GM21529 (cell line): ENCODE data around the gene IQSEC3.

Experiments
- ATAC-seq: cut with Tn5 transposase; IDR thresholded peaks from one replicate; pipeline ENCODE4 v1.9.1; 2021; ENCODE audit not compliant: unreplicated experiment

IQSEC3 gene

GRCh38 chr12:78981-79380 is 12.4 kb downstream of the IQSEC3 start:
- no peak for ATAC-seq

DNA sequence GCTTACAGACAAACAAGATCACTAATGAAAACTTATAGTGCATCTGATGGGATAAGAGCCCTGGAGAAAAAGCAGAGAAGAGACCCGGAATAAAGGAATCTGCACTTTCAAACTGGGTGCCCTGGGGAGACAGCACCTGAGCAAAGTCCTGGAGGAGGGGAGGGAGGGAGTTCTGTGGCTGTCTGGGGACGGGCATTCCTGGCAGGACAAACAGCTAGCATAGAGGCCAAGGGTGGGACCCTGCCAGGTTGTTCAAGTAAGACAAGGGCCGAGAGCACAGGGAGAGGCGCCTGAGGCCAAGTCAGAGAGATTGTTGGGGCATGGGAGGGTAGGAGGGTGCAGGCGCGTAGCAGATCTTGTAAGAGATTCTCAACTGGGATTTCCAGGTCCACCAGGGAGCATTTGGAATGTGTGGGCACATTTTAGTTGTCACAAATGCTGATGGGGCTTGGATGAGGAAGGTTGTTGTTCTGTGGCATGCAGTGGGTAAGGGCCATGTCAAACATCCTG is 14.2 kb downstream of the IQSEC3 start:
- ATAC-seq: no peak

GRCh38 chr12:82740-83139 is 16.2 kb downstream of the IQSEC3 start:
- no peak for ATAC-seq

- ATAC-seq: no peak
These were observed 17.5 kb downstream of the IQSEC3 start for GRCh38 chr12:84056-84455.

DNA sequence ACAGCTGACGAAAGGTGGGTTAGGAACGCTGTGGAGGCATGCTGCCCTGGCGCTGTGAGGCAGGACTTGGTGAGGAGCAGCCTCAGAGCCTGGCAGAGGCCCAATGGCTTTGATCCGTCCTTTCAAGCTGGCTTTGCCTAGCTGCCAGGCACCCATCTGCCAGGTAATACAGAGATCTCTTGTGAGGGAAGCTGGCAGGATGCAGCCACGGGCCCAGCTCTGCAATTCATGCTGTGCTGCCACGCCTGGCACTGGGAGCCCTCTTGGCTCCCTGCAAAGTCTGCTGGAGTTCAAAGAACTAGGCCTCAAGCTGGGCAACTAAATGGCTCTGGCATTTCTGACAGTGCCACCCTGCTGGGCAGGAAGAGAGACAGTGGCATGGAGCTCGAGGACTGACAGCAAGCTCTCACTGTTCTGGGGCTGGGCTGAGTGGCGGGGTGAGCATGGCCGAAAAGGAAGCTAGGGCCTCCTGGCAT is 18.7 kb downstream of the IQSEC3 start:
- no peak for ATAC-seq

GRCh38 chr12:87315-87714 is 20.7 kb downstream of the IQSEC3 start:
- ATAC-seq: no peak

- ATAC-seq: no peak
These were observed 21.3 kb downstream of the IQSEC3 start for GRCh38 chr12:87856-88255.

DNA sequence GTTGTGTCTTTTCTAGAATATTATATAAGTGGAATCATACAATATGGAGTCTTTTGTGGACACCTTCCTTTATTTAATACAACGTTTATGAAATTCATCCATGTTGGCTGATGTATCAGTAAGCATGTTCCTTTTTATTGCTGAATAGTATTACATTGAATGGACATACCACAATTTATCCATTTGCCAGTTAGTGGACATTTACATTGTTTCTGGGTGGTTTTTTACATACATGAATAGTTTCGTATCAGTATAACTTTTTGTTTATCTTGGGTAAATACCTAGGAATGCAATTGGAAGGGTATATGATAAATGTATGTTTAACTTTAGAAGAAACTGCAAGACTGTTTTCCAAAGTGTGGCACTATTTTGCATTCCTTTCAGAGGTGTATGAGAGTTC is 23.1 kb downstream of the IQSEC3 start:
- no peak for ATAC-seq

DNA sequence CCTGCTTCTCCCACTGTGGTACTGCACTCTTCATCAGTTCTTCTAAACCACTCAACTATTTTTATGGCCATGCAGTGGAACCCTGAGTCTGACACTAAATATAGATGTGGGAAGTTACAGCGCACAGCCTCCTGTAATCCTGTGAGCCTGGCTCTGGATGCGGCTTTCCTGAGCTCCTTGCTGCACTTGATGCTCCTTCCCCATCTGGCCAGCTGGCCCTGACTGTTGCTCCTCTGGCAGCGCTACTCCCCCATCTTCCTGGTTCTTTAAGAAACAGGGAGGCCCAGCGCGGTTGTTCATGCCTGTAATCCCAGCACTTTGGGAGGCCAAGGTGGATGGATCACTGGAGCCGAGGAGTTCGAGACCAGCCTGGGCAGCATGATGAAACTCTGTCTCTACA is 24.6 kb downstream of the IQSEC3 start:
- ATAC-seq: no peak

GRCh38 chr12:93266-94005 is 26.9 kb downstream of the IQSEC3 start:
- ATAC-seq: no peak

DNA sequence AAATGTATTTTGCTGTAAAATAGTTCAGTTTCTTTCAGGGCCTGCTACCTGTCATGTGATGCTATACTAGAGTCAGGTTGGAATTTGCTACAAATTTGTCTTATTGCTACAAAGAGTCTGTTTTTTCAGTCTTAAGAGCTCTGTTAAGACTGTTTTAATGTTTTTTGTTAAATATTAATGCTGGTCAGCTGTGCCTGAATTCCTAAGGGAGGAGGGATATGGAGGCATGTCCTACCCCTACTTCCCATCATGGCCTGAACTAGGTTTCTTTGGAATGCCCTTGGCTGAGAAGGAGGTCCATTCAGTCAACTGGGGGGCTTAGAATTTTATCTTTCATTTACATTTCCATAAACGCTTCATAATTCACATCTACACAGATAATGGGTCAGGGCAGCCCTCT is 30.0 kb downstream of the IQSEC3 start:
- ATAC-seq: no peak

DNA sequence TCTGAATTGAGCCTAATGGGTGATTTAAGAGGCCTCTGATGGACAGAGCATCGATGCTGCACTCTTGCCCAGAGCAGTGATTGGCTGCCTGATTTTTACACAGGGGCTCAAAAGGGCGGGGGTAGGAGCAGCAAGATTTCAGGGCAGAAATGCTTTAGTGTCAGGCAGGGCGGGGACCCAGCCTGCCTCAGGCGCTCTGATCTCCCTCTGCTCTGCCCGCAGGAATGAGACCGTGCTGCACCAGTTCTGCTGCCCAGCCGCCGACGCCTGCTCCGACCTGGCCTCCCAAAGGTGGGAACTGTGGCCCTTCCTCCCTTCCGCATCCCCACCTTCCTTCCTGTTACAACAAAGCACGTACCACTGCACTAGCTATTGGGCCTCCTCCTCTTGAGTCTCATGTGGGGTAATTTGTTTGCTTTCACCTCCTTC is 32.4 kb downstream of the IQSEC3 start:
- no peak for ATAC-seq

DNA sequence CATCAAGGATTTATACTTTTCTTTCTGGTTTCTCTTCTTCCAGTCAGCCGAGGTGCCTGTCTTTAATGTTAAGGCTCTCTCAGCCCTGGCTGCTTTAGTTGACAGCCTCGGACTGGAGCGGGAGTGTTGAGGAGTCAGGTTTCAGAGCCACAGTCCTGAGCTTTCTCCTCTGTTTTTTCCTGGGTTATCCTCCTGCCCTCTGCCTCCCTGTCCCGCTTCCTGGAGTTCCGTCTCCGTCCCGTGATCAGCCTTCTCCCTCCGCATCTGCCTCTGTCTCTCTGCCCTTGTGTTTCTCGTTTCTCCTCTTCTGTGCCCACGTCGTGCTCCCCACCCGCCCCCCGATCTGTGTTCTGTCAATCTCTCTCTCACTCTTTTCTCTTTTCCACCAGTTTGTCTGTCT is 33.0 kb downstream of the IQSEC3 start:
- ATAC-seq: no peak

GRCh38 chr12:101969-102878 is 35.7 kb downstream of the IQSEC3 start:
- ATAC-seq: no peak

GRCh38 chr12:102879-103168 is 36.3 kb downstream of the IQSEC3 start:
- ATAC-seq: no peak

- no peak for ATAC-seq
These were observed 36.8 kb downstream of the IQSEC3 start for GRCh38 chr12:103169-103981.

GRCh38 chr12:104551-105081 is 38.0 kb downstream of the IQSEC3 start:
- no peak for ATAC-seq

GRCh38 chr12:105696-106095 is 39.1 kb downstream of the IQSEC3 start:
- ATAC-seq: no peak

GRCh38 chr12:106118-106591 is 39.6 kb downstream of the IQSEC3 start:
- ATAC-seq: peak; percentile 90

GRCh38 chr12:108594-108993 is 42.0 kb downstream of the IQSEC3 start:
- ATAC-seq: no peak

DNA sequence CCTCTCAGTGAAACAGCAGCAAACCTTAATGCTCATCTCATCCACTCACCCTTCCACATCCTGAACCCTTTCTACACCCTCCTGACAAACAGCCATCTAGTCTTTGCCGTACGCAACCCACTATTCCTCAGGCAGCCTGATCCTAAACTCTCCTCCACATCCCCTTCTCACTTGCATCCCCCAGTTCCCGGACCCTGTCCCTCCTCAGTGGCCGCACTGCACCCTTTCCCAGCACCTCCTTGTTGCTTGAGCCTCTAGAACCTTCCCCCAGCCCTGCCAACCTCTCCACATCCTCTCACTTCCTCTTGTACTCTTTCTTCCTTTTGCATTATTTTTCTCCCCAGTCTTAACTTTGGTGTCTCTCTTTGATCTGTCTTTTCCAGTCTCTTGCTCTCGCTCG is 42.9 kb downstream of the IQSEC3 start:
- no peak for ATAC-seq
